Motor neuron (in vitro differentiated cells): ENCODE data around the gene ABCA7. TPM values are rescaled to one million over a fixed set of nuclear protein-coding genes. Genes with fewer than 3 reads are reported as not detected.
"Not testable (repeated sequence)": the region's sequence is repeated elsewhere in the genome, so short reads cannot be mapped to it uniquely, and the experiment has no call there.

Source experiments
- ATAC-seq, 8 experiments: fragments of 200-7000 bp; cut with Tn5 transposase; replicated peaks in 6 of 8; 2 replicates each; pipeline ENCODE4 v1.8.0; 2021; ENCODE audit warnings: mild to moderate bottlenecking in 8 of 8, moderate library complexity in 8 of 8
- H3K27ac ChIP-seq, 2 donors: fragments of 250-450 bp; sonication (Bioruptor Pico); 2 replicates each; pipeline ENCODE4 v1.9.0; 2021; ENCODE audit warnings: antibody characterized with exemption in 2 of 2, mild to moderate bottlenecking in 2 of 2, moderate library complexity in 1 of 2
- H3K4me1 ChIP-seq, 2 donors: fragments of 250-450 bp; sonication (Bioruptor Pico); replicated peaks in 1 of 2; 2 replicates each; pipeline ENCODE4 v1.6.1; 2021; ENCODE audit warnings: antibody characterized with exemption in 2 of 2, mild to moderate bottlenecking in 2 of 2, moderate library complexity in 1 of 2
- H3K4me3 ChIP-seq, 5 donors: fragments of 250-450 bp; sonication (Bioruptor Pico); 2 replicates each; pipeline ENCODE4 v1.9.0; 2021; ENCODE audit warnings: antibody characterized with exemption in 5 of 5, mild to moderate bottlenecking in 5 of 5, moderate library complexity in 4 of 5
- WGBS, 10 experiments: fragments of 450-650 bp; shearing (Covaris generic); methylation state at CpG; one replicate each; pipeline ENCODE4 v1.0.0; 2022; 5-methylcytosine and 5-hydroxymethylcytosine counted together
- in situ Hi-C, 9 experiments: fragments of 400-800 bp; cut with MboI; loops; one replicate each; pipeline ENCODE4 v1.15.0; 2021; ENCODE audit warnings: low sequenced_read_pairs in 9 of 9, low pct_unique_long_range_greater_than_20kb in 2 of 9; ENCODE audit not compliant: unreplicated experiment in 9 of 9
- total RNA-seq, 8 experiments: library from RNA; unstranded; fragments of 300-600 nt; gene quantifications; 2 replicates each; pipeline versions ENCODE4 v1.2.3 to v1.2.4, GENCODE V29; 2022

Gene ABCA7
- total RNA-seq, 8 experiments from 2014 or later, result 6.5 to 35.6 (median 9.1) TPM

GRCh38 chr19:1015782-1016646 lies 23.9 kb upstream of the ABCA7 start:
- H3K4me1 ChIP-seq, result peaks cover 39 to 44% of the 10 kb centered on the region in 2 donors
- peak overlapping the region in 3 of 5 donors; percentile 17 to 18 (median 17) for H3K4me3 ChIP-seq
- WGBS, 10 experiments, result 24 to 36% (median 25%) methylated on average over 5 to 9 of the region's 31 CpGs; no CpG with 5 or more reads in 7 of the 10 experiments
- peak in 4 of 8 experiments; percentile 0 to 15 (median 10) for ATAC-seq
- H3K27ac ChIP-seq, result peak overlapping the region; percentile 1 to 54
- in situ Hi-C loops, result no loop called here

- Histone ChIP-seq H3K27ac (peak overlapping the region; percentile 2 to 54), H3K4me1 (peaks cover 39 to 44% of the 10 kb centered on the region in 2 donors), H3K4me3 (peak overlapping the region in 2 of 5 donors; percentile 17)
- in situ Hi-C loops, result no loop called here
- 17 to 53% (median 33%) methylated on average over 1 to 6 of the region's 12 CpGs; no CpG with 5 or more reads in 7 of the 10 experiments for WGBS, 10 experiments
- peak in 7 of 8 experiments; percentile 14 to 64 (median 44) for ATAC-seq
Measured at GRCh38 chr19:1016647-1017114, 23.2 kb upstream of the ABCA7 start.

- 0 to 80% (median 35%) methylated on average over 1 to 7 of the region's 24 CpGs; no CpG with 5 or more reads in 4 of the 10 experiments for WGBS, 10 experiments
- ATAC-seq, result peak in 7 of 8 experiments; percentile 4 to 46 (median 16)
- in situ Hi-C loops, result no loop called here
- Histone ChIP-seq H3K27ac (peak overlapping the region; percentile 2 to 54), H3K4me1 (peaks cover 39 to 44% of the 10 kb centered on the region in 2 donors), H3K4me3 (peak overlapping the region in 2 of 5 donors; percentile 17)
Measured at GRCh38 chr19:1017115-1017905, 22.6 kb upstream of the ABCA7 start.

GRCh38 chr19:1017906-1018305 lies 22.0 kb upstream of the ABCA7 start:
- Histone ChIP-seq H3K4me3 (no peak overlapping the region), H3K4me1 (peaks cover 39 to 44% of the 10 kb centered on the region in 2 donors), H3K27ac (no peak overlapping the region)
- in situ Hi-C loops, result no loop called here
- WGBS, 10 experiments, result no CpG with 5 or more reads among the region's 9 CpGs
- ATAC-seq, result no peak

GRCh38 chr19:1018393-1018792 lies 21.5 kb upstream of the ABCA7 start:
- ATAC-seq, result no peak
- Histone ChIP-seq H3K27ac (no peak overlapping the region), H3K4me3 (no peak overlapping the region), H3K4me1 (peaks cover 39 to 44% of the 10 kb centered on the region in 2 donors)
- WGBS, 10 experiments, result 80 to 100% (median 86%) methylated on average over 2 of the region's 5 CpGs; no CpG with 5 or more reads in 6 of the 10 experiments
- in situ Hi-C loops, result no loop called here

- Histone ChIP-seq H3K27ac (no peak overlapping the region), H3K4me3 (peak overlapping the region in 2 of 5 donors; percentile 66 to 95), H3K4me1 (peaks cover 39 to 44% of the 10 kb centered on the region in 2 donors)
- in situ Hi-C loops, result no loop called here
- ATAC-seq, result no peak
- WGBS, 10 experiments, result 10 to 70% (median 50%) methylated on average over 1 to 7 of the region's 17 CpGs; no CpG with 5 or more reads in 7 of the 10 experiments
Measured at GRCh38 chr19:1018932-1019615, 20.8 kb upstream of the ABCA7 start.

GRCh38 chr19:1019616-1019961 lies 20.3 kb upstream of the ABCA7 start:
- in situ Hi-C loops, result no loop called here
- H3K27ac ChIP-seq, result no peak overlapping the region
- H3K4me1 ChIP-seq, result peaks cover 39 to 44% of the 10 kb centered on the region in 2 donors
- H3K4me3 ChIP-seq, result peak overlapping the region; percentile 66 to 95 (median 87)
- 20% methylated on average over 1 of the region's 18 CpGs; no CpG with 5 or more reads in 8 of the 10 experiments for WGBS, 10 experiments
- ATAC-seq, result no peak

- Histone ChIP-seq H3K4me1 (peaks cover 38 to 41% of the 10 kb centered on the region in 2 donors), H3K4me3 (peak overlapping the region; percentile 66 to 95 (median 87)), H3K27ac (peak overlapping the region; percentile 95 to 97)
- WGBS, 10 experiments, result 0% methylated on average over 2 to 8 of the region's 60 CpGs; no CpG with 5 or more reads in 7 of the 10 experiments
- in situ Hi-C loops, result no loop called here
- ATAC-seq, result peak in 1 of 8 experiments; percentile 1
Measured at GRCh38 chr19:1019980-1020867, 19.7 kb upstream of the ABCA7 start.

- Histone ChIP-seq H3K27ac (peak within 1 kb of the TSS; percentile 95 to 97), H3K4me3 (peak within 1 kb of the TSS; percentile 66 to 95 (median 87)), H3K4me1 (peaks cover 30 to 34% of the 10 kb centered on the region in 2 donors)
- in situ Hi-C loops, result no loop called here
- ATAC-seq, result peak; percentile 62 to 87 (median 71)
- 0 to 2% (median 0%) methylated on average over 2 to 10 of the region's 68 CpGs; no CpG with 5 or more reads in 3 of the 10 experiments for WGBS, 10 experiments
Measured at GRCh38 chr19:1020868-1021425, 19.0 kb upstream of the ABCA7 start, which contains the start of gene TMEM259. TSS of gene TMEM259 (minus strand) at chr19:1021123. CDS start at chr19:1020996, 127 bp downstream.

- H3K4me3 ChIP-seq, H3K27ac ChIP-seq, in situ Hi-C loops, ATAC-seq: not testable (repeated sequence)
- H3K4me1 ChIP-seq, result peaks cover 10 to 16% of the 10 kb centered on the region in 2 donors
- WGBS, 10 experiments, result 28 to 100% (median 94%) methylated on average over 1 to 5 of the region's 5 CpGs; no CpG with 5 or more reads in 1 of the 10 experiments
Measured at GRCh38 chr19:1023883-1024188, 16.1 kb upstream of the ABCA7 start.

GRCh38 chr19:1025080-1025479 lies 14.8 kb upstream of the ABCA7 start:
- 66 to 100% (median 100%) methylated on average over 1 to 5 of the region's 6 CpGs; no CpG with 5 or more reads in 4 of the 10 experiments for WGBS, 10 experiments
- in situ Hi-C loops, H3K4me1 ChIP-seq, H3K4me3 ChIP-seq, ATAC-seq, H3K27ac ChIP-seq: not testable (repeated sequence)
